GM18909 (cell line): ENCODE results near the gene TMTC2.

ENCODE experiments used
- ATAC-seq: cut with Tn5 transposase; IDR thresholded peaks from one replicate; pipeline ENCODE4 v1.9.1; 2021; ENCODE audit warnings: mild to moderate bottlenecking; ENCODE audit not compliant: unreplicated experiment, poor library complexity

Gene TMTC2

DNA sequence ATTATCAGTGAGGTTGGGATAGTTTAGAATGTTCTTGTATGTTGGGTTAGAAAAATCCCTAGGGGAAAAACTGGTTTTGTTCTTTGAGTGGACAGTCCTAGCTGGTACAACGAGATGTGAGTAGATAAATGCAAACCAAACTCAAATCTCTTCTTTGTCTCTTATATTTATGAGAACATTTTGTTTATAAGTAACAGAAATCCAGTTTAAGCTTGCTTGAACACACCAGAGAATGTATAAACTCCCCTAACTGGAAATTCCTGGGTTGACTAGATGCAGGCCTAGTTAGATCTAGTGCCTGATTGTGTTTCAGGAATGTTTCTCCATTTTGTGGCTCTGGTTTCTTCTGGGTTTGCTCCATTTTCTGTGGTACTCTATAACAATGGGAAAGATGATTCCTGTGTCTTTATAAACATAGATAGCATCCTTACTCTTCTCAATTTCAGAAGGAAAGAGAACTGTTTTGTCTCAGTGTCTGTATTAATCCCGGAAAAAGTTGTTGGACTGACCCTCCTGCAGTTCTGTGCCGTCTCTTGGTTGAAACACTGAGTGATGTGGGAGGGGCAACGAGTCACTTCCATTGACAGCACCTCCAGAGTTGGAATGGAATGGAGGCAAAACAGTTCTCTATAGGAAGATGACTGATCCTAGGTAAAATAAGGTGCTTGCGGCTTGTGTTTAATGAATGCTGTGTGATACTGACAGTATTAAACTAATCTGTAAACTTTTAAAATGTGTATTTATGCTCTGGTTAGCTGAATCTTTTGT lies 244.8 kb downstream of the TMTC2 start:
- no peak for ATAC-seq

DNA sequence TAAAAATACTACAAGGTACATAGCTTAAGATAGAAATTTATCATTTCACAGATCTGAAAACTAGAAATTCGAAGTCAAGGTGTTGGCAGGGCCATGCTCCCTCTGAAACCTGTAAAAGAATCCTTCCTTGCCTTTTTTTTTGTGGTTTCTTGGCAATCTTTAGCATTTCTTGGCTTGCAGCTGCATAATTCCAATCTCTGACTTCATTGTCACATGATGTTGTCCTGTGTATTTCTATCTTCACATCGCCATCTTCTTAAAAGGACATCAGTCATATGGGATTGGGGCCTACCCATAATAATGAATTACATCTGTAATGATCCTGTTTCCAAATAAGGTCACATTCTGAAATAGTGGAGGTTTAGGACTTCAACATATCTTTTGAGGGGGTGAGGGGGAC lies 250.4 kb downstream of the TMTC2 start:
- ATAC-seq: no peak

DNA sequence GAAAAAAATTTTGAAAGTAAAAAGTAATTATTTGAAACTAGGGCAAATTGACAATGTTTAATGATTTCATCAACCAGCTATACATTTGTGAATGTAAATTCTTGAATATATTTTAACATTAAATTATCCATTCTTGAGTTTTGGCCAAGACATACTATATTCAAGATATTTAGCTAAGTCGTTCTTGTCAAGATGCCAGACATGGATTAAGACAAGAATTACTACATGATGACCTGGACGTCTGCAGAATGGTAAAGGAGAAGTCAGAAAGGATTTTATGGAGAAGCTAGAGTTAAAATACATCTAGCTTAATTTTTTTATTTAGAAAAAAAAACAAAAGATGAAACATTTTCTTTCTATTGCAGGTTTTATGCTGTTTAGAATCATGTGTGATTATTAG lies 255.8 kb downstream of the TMTC2 start:
- no peak for ATAC-seq

DNA sequence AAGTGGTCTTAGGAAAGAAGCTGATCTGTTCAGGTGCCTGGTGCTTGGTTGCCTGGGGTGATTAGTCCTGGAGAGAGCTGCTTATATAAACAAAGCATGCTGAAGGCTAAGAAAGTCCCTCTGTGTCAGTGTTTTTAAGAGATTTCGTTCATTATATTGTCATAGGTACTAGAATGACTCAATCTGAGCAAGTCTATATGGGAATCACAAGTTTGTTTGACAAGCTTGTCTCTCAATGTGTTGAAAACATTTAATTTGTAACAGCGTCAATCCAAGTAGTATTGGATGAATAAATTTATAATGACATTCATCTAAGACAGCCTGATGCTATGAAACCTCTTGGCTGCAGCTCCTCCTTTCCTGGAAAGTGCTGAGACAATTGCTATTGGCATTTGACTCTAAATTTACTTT lies 256.3 kb downstream of the TMTC2 start:
- ATAC-seq: peak; percentile 47

DNA sequence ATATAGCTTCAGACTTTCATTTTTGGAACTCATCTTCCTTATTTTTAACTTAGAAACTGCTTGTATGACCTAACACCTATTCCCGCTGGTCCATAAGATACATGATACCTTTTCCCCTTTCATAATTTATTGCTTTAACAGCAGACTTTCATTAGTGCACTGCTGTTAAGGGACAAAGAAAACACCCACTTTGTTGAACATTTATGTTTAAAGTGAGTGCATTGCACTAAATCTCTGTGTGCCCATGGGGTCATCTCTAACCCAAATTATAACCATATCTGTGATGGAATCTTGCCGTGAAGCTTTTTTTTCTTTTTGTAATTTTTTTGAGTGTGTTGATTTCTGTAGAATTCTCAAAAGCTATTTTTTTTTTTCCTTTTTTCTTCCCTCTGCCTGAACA lies 261.8 kb downstream of the TMTC2 start:
- no peak for ATAC-seq

DNA sequence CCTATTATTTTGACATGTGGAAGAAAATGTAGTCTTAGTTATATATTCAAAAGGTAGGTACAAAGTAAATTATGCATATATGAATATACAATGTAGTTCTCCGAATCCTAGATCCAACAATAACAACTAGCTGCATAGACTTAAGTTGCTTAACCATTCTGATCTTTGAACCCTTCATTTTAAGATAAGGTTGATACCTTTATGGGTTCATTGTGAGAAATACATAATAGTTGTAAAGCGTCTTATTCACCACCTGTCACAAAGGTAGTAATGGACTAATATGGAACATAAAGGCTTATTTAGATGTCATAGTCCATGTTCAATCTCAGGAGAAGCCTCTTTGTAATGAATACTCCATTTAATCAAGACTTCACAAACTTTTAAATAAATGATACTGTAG lies 263.6 kb downstream of the TMTC2 start:
- no peak for ATAC-seq

DNA sequence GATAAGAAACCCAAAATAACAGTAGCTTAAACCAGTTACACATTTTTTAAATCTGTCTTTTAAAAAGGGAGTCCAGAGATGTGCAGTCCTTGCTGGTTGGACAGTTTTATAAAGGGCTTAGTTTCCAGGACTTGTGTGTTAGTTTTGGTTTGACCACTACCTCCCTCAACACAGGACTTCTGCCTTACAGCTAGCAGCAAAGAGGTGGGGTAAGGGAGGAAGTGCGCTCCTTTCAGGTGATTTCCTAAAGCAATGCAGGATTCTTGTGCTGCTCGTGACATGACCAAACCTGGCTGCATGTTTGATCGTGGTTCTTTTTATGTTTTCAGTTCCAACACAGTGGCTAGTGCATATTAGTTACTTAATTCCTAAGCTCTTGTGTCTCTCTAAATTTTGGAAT lies 266.2 kb downstream of the TMTC2 start:
- no peak for ATAC-seq

DNA sequence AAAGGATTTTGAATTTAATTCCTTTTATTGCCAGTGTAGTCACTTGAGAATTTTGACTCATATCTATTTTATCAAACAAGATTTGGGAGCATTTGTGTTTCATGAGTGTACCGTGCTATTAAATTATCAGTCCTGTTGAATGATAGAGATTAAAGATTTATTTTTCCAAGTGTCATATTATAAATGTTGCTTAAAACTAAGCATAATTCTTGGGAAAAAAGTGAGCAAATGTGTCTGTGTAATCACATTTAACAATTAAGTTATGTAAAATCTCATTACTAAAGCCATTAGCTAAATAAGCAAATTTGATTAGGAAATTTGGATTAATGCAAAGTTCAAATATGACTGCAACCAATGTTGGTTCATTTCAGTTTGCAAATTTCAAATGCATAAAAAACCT lies 266.7 kb downstream of the TMTC2 start:
- no peak for ATAC-seq

DNA sequence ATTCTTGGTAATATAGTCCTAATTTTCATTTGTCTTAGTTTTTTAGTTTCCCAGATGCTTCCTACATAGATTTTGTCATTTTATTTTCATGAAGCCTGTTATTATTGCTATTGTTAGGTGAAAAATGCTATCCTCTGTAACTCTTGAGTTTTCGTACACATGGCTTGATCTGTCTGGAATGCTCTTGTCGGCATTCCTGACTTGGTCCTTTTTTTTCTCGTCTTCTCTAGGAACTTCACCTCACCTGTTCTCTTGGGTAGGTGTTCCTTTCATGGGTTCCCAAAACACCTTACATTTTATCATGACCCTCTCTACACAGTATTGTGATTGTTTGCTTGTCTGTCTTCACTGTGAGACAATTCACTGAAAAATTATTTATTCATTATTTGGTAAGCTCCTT lies 267.4 kb downstream of the TMTC2 start:
- ATAC-seq: no peak

DNA sequence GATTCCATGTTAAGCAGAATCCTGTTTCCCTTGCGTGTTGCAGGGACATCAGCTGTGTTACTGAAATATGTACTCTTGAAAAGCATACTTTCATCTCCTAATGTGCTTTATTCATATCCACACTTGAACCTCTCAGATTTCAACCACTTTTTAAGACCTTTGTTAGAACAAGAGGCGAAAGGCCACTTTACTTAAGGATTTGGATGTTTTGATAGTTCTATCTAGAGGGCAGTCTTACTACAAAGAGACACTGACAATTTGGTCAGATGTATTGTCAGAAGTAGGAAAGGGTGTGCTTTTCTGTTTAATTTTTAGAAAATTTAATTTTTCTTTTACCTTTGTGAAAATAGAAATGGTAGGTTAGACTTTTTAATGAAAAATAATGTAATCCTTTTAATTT lies 267.9 kb downstream of the TMTC2 start:
- no peak for ATAC-seq

DNA sequence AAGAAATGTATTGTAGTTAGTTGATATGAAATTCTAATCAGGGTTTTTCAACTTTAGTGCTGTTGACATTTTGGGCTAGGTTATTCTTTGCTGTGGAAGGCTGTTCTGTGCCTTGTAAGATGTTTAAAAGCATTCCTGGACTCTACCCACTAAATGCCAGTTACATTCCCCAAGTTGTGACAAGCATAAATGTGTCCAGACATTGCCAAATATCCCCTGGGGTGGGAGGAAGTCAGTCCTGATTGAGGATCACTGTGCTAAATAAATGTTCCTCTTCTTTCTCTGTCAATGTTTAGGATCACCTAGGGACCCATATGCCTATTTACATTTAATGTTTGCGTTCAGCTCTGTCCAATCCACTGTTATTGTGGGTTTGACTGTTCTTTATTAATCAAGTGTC lies 268.3 kb downstream of the TMTC2 start:
- ATAC-seq: no peak

DNA sequence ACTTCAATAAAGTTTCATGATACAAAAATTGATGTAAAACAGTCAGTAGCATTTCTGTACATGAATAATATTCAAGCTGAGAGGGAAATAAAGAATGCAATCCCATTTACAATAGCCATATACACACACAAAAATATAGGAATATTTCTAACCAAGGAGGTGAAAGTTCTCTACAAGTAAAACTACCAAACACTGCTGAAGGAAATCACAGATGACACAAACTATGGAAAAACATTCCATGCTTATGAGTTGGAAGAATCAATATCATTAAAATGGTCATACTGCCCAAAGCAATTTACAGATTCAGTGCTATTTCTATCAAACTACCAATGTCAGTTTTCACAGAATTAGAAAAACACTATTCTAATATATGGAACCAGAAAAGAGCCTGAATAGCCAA lies 272.3 kb downstream of the TMTC2 start:
- ATAC-seq: no peak

DNA sequence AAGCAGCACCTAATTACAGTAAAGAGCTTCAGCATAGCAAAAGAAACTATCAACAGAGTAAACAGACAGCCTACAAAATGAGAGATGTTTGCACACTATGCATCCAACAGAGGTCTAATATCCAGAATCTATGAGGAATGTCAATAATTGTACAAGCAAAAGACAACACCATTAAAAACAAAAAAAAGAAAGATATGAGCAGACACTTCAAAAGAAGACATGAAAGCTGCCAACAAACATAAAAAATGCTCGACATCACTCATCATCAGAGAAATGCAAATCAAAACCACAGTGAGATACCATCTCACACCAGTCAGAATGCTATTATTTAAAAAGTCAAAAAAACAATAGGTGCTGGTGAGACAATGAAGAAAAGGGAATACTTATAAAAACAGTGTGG lies 273.1 kb downstream of the TMTC2 start:
- no peak for ATAC-seq

DNA sequence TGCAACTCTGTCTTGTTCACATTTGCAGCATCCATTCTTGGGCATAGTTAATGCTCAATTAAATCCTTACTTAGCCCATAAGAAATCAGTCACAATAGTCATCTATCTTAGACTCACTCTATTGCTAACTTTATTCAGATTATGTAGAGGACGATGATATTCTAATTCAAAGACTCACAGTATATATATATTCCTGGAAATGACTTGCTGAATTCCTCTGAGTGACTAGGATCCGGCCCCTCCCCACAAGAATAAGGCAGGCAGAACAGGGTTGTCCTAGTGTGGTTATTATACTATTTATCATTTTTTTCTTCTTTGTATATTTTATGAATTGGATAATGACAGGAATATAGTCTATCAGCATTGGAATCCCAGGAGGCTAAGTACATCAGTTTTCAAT lies 275.1 kb downstream of the TMTC2 start:
- ATAC-seq: no peak

DNA sequence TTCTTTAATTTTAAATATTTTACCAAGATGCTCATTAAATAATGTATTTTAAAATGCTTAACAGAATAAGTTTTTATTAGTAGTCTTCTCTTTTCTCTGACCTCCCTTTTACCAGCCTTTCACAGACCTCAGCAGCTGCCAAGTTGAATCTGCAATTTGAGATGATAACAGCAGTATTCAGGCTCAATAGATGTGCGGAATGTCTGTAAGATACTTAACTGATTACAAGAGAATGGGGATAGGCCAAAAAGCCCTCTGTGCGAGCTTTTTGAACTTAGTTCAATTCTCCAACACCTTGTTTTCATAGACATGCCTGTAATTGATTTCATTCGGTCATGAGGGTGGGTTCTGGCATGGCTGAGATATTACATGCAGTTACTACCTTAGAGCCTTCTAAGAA lies 277.2 kb downstream of the TMTC2 start:
- ATAC-seq: no peak

DNA sequence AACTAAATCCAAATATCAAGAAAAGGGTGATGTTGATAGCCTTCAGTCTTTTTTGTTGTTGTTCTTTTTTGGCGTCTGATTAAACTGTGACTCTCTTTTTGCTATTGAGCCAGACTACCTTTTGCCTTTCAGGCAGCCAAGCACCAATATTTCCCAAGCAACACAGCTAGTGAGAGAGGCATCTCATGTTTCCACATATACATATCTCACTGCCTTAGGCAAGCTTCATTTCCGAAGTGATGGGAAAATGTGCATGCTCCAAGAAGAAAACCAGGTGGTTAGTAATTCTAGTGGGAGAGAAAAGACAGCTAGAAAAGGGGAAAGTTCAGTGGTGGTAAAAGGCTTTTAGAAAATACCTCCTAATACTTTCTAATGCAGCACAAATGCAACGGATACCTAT lies 277.7 kb downstream of the TMTC2 start:
- ATAC-seq: no peak

DNA sequence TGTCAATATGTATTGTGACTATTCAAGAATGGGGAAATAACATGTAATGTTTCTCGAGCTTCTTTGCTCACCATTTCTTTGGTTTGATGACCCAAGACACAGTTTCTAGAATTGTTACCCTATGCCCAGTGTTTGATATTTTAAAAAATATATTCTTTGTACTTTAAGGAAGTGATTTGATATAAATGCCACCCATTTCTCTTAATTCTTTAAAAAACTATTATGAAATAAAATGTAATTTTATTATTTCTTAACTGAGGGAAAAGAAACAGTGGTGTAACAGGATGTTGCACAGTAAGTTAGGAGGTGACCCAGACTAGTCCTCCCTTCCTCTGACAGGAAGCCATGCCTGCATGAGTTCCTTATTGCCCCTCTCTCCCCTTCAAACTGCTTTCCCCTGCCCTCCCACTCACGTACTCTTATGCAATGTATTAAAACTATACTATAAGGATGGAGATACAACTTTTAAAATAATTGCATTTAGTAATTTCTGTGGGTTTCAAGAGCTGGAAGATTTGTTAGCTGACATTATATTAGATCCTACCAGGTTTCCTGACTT lies 279.4 kb downstream of the TMTC2 start:
- ATAC-seq: no peak

DNA sequence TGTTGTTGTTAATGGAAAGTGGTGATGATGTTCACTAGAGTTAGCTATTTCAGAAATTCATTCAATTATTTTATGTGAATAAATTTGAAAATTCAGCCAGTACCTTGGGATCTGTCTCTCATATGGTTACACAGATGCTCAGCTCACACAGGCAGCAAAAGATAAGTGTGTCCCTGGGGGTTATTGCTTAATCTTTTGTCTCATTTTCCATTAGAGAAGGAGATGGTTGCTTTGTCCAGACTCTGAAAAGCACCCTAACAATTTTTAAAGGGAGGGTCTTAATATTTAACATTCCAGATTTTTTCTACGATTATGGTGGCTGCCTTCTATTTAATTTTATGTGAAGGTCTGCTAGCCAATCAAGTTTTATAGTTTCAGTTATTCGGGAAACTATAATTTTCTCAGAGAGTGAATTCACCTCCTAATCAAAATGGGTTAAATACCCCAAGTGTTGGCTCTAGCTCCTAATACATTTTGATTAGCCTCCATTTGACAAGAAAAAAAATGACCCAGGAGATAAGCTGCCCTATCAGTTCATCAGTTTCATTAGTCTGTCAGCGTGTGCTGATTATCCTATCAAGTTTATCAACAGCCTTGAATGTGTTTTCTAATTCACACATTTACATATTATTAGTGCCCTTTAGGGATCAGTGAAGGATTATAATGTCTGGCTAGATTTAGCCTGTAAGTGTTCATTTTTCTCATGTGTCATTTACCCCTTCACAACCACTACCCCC lies 282.1 kb downstream of the TMTC2 start:
- ATAC-seq: no peak

DNA sequence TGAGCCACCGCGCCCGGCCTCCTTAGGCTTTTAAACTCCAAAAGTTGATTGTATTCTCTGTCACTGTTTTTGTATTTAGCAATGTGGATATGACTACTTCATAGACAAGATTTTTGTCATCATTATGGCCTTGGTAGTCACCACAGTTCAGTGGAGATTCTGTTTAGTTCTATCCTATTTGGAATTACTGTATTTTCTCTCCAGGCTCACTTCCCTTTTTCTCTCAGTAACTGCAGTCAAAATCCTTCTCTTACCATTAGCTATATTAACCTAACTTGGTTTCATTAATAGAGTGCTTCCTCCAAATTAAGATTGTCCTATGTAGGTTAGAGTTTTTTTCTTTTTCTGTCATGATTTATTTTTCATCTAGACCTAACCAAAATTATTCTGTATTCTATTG lies 283.9 kb downstream of the TMTC2 start:
- ATAC-seq: no peak

DNA sequence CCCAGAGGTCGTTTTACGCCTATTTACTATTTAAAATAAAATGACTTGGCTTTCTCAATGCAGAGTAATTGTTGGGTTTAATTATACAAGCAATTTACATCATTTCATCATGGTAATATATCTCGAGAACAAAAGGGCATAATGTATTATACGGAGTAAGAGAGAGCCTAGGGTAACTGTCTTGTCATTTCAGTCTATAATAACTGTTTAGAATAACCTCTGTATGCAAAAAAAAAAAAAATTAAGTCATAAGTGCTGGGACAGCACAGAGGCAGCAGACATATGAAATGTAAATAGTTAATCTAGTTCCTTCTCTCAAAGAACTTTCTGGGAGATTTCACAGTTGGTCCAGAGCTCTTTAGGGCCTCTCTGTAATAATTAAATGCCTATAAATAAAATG lies 284.9 kb downstream of the TMTC2 start:
- no peak for ATAC-seq

DNA sequence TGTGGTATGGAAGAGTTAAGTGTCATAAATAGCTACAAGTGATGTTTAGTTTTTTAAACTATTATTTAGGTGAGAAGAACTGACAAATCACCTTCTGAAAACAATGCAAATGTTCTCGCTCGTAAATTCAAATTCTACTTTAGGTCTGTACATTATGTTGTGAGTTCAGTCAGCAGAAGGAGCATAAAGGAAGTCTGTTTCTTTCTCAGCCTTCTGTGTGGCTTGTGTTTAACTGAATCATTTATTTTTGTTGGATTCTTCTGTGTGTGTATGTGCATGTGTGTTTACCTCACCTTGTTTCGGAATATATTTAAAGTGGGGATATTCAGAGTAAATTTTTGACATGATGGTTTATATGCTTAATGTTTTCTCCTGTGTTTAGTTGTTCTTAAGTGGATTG lies 285.9 kb downstream of the TMTC2 start:
- ATAC-seq: no peak

DNA sequence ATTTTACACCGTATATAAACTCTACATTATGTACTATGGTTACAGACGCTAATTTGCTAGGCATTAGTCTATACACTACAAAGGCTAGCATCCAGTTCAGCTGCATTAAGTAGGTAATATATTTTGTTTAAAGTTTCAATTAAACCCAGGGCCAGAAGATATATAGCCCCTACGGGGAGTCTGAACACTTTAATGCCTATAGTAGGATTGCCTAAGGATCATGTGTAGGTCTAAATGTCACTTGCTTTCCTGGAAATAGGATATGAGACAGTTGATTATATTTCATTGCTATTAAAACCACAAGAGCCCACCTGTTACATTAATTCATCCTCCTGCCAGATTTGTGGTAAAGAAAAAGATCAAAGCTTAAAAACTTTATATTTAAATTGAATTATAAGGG lies 286.9 kb downstream of the TMTC2 start:
- ATAC-seq: no peak
